Thyroid gland (tissue), 4 donors: ENCODE results near the gene FNDC7. TPM values are rescaled to one million over a fixed set of nuclear protein-coding genes. Genes with fewer than 3 reads are reported as not detected.
"Not testable (repeated sequence)": the region's sequence is repeated elsewhere in the genome, so short reads cannot be mapped to it uniquely, and the experiment has no call there.

ENCODE experiments used
- DNase-seq, 2 donors: peaks; one replicate each; pipeline ENCODE4 v3.0.0-alpha.2; 2019
- H3K27ac ChIP-seq, 3 donors: fragments of 200-600 bp; sonication (generic); 1 replicate in 2 of 3; 2 replicates in 1 of 3; pipeline ENCODE4 v1.5.1; 2016 to 2019; ENCODE audit warnings: mild to moderate bottlenecking in 1 of 3, moderate library complexity in 1 of 3
- H3K27me3 ChIP-seq: fragments of 200-600 bp; sonication (generic); one replicate; pipeline ENCODE4 v1.5.1; 2019
- H3K36me3 ChIP-seq, 2 donors: fragments of 200-600 bp; sonication (generic); one replicate each; pipeline ENCODE4 v1.5.1; 2016 to 2019
- H3K4me1 ChIP-seq, 2 donors: fragments of 200-600 bp; sonication (generic); one replicate each; pipeline ENCODE4 v1.5.1; 2017 to 2019
- H3K4me3 ChIP-seq, 3 donors: fragments of 200-600 bp; sonication (generic); replicated peaks in 1 of 3; 1 replicate in 2 of 3; 2 replicates in 1 of 3; pipeline ENCODE4 v1.5.1; 2016; ENCODE audit warnings: mild to moderate bottlenecking in 1 of 3
- H3K9me3 ChIP-seq: fragments of 200-600 bp; sonication (generic); one replicate; pipeline ENCODE4 v1.5.1; 2017
- POLR2A ChIP-seq, 2 donors: fragments of 450-650 bp; IDR thresholded peaks; one replicate each; pipeline ENCODE4 v1.6.1; 2017; ENCODE audit warnings: antibody characterized with exemption in 2 of 2, mild to moderate bottlenecking in 2 of 2, moderate library complexity in 1 of 2
- WGBS, 2 donors: methylation state at CpG; one replicate each; pipeline ENCODE4 v1.1.5; 2017; 5-methylcytosine and 5-hydroxymethylcytosine counted together
- intact Hi-C: fragments of 100-400 bp; cut with DNase I; formaldehyde crosslinking; loops from one replicate; pipeline ENCODE4 v1.15.1; 2023
- total RNA-seq, 4 donors: library from RNA; depleted of rRNA; stranded (reverse); fragments of >200 nt; gene quantifications; one replicate each; pipeline ENCODE4 v1.2.3, GENCODE V29; 2016
- TF ChIP-seq, protein P1 (sequence below), 6 experiments: fragments of 200-600 bp in 3 of 6; fragments of 450-650 bp in 3 of 6; sonication (generic) in 3 of 6; IDR thresholded peaks; one replicate each; pipeline ENCODE4 v1.5.1; 2016 to 2019; ENCODE audit warnings: antibody characterized with exemption in 6 of 6, mild to moderate bottlenecking in 2 of 6, inconsistent platforms in 1 of 6, moderate library complexity in 1 of 6

The FNDC7 gene
- total RNA-seq, 4 donors from 2014 or later: not detected

DNA sequence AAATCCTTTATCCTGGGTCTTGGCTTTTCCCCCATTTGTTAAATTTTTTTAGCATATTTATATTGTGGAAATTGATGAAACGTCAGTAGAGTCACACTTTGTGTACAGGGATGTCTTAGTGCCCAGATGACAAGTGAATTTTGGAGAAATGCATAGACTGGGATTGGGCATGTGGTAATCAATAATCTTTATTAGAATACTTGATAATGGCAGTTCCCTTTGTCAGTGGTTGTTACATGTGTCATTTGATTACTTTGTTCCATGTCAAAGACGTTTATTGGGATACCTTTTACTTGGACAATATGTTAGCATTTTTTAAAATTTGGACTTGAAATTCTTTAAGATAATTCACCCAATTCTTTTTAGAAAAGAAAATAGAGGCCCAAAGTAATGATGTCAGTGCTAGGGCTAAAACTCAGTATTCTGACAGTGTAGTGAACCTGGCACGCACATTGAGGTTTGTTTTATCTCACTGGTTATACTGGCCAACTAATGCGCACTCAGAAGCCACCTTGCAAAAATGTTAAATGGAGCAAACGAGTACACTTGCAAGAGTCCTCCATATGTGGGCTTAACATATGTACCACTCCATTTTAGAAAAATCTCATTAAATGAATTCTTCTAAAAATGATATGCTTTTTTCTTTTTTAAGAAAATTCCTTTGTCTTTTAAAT lies 11.4 kb upstream of the FNDC7 start:
- no peak overlapping the region for H3K4me3 ChIP-seq
- no peaks in the 10 kb centered on the region for H3K9me3 ChIP-seq
- WGBS, 2 donors: 89 to 90% methylated on average over 5 of the region's 5 CpGs
- H3K27ac ChIP-seq: no peak overlapping the region
- H3K4me1 ChIP-seq: no peaks in the 10 kb centered on the region
- intact Hi-C loops: no loop called here
- no peak for DNase-seq
- peaks cover 44 to 45% of the 10 kb centered on the region in 2 donors for H3K36me3 ChIP-seq
- H3K27me3 ChIP-seq: no peaks in the 10 kb centered on the region
- TF ChIP-seq POLR2A (IDR thresholded peaks at IDR 0.05): no peak
- TF ChIP-seq, protein P1, sequence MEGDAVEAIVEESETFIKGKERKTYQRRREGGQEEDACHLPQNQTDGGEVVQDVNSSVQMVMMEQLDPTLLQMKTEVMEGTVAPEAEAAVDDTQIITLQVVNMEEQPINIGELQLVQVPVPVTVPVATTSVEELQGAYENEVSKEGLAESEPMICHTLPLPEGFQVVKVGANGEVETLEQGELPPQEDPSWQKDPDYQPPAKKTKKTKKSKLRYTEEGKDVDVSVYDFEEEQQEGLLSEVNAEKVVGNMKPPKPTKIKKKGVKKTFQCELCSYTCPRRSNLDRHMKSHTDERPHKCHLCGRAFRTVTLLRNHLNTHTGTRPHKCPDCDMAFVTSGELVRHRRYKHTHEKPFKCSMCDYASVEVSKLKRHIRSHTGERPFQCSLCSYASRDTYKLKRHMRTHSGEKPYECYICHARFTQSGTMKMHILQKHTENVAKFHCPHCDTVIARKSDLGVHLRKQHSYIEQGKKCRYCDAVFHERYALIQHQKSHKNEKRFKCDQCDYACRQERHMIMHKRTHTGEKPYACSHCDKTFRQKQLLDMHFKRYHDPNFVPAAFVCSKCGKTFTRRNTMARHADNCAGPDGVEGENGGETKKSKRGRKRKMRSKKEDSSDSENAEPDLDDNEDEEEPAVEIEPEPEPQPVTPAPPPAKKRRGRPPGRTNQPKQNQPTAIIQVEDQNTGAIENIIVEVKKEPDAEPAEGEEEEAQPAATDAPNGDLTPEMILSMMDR (IDR thresholded peaks at IDR 0.05): no peak

- WGBS, 2 donors: 95 to 98% methylated on average over 6 of the region's 6 CpGs
- H3K9me3 ChIP-seq, H3K27me3 ChIP-seq, H3K4me1 ChIP-seq, H3K4me3 ChIP-seq, DNase-seq, H3K27ac ChIP-seq, intact Hi-C loops: not testable (repeated sequence)
- peaks cover 38 to 39% of the 10 kb centered on the region in 2 donors for H3K36me3 ChIP-seq
Measured at GRCh38 chr1:108702109-108702508, 10.6 kb upstream of the FNDC7 start.

DNA sequence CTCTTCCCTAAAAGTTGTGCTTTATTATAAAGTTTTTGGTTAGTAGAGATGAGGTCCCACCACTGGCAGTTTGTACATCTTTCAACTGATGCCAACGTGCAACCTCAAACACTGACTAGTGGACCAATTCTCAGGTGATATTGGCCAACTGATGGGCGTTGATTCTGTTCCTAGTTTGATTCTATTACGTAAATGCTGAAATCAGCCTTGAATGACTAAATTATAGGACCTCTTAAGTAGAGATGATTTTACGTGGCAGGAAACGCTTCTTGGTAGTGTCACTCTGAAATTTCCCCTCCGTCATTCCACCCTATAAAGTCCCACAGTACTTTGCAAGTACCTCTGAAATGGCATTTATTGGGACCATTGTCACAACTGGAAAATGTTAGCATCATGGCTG lies 8.8 kb upstream of the FNDC7 start:
- intact Hi-C loops: no loop called here
- peaks cover 19 to 21% of the 10 kb centered on the region in 2 donors for H3K36me3 ChIP-seq
- WGBS, 2 donors: 77 to 80% methylated on average over 6 of the region's 6 CpGs
- no peaks in the 10 kb centered on the region for H3K4me1 ChIP-seq
- no peak overlapping the region for H3K27ac ChIP-seq
- no peak for TF ChIP-seq POLR2A (IDR thresholded peaks at IDR 0.05)
- TF ChIP-seq, protein P1 (IDR thresholded peaks at IDR 0.05): no peak
- no peak overlapping the region for H3K4me3 ChIP-seq
- DNase-seq: no peak
- no peaks in the 10 kb centered on the region for H3K9me3 ChIP-seq
- H3K27me3 ChIP-seq: no peaks in the 10 kb centered on the region

- intact Hi-C loops: no loop called here
- no peak overlapping the region for H3K4me3 ChIP-seq
- H3K36me3 ChIP-seq: peaks cover 14 to 15% of the 10 kb centered on the region in 2 donors
- no peaks in the 10 kb centered on the region for H3K9me3 ChIP-seq
- DNase-seq: peak in 1 of 2 donors; percentile 4
- no peaks in the 10 kb centered on the region for H3K4me1 ChIP-seq
- no peak overlapping the region for H3K27ac ChIP-seq
- WGBS, 2 donors: 62 to 63% methylated on average over 2 of the region's 2 CpGs
- TF ChIP-seq POLR2A (IDR thresholded peaks at IDR 0.05): no peak
- TF ChIP-seq, protein P1 (IDR thresholded peaks at IDR 0.05): no peak
- H3K27me3 ChIP-seq: no peaks in the 10 kb centered on the region
Measured at GRCh38 chr1:108704496-108704895, 8.2 kb upstream of the FNDC7 start.

- 72 to 79% methylated on average over 3 of the region's 3 CpGs for WGBS, 2 donors
- intact Hi-C loops: no loop called here
- H3K27ac ChIP-seq: no peak overlapping the region
- no peak for DNase-seq
- H3K9me3 ChIP-seq: no peaks in the 10 kb centered on the region
- peaks cover 0 to 3% of the 10 kb centered on the region in 2 donors for H3K36me3 ChIP-seq
- no peaks in the 10 kb centered on the region for H3K27me3 ChIP-seq
- TF ChIP-seq, protein P1 (IDR thresholded peaks at IDR 0.05): no peak
- TF ChIP-seq POLR2A (IDR thresholded peaks at IDR 0.05): no peak
- H3K4me1 ChIP-seq: no peaks in the 10 kb centered on the region
- no peak overlapping the region for H3K4me3 ChIP-seq
Measured at GRCh38 chr1:108706643-108707042, 6.1 kb upstream of the FNDC7 start.
